Measurements from ENCODE around the gene CDKN2AIP. TPM values are rescaled to one million over a fixed set of nuclear protein-coding genes. Genes with fewer than 3 reads are reported as not detected.
A peak's percentile ranks its signal among the peaks of the same experiment; 100 is the strongest.

Gene CDKN2AIP
- total and polyA plus RNA-seq, 10 of the 15 experiments (the other 5 are each of a cell fraction or from before 2014, with no cell fraction given), result 6.0 to 22.7 (median 15.9) TPM

DNA sequence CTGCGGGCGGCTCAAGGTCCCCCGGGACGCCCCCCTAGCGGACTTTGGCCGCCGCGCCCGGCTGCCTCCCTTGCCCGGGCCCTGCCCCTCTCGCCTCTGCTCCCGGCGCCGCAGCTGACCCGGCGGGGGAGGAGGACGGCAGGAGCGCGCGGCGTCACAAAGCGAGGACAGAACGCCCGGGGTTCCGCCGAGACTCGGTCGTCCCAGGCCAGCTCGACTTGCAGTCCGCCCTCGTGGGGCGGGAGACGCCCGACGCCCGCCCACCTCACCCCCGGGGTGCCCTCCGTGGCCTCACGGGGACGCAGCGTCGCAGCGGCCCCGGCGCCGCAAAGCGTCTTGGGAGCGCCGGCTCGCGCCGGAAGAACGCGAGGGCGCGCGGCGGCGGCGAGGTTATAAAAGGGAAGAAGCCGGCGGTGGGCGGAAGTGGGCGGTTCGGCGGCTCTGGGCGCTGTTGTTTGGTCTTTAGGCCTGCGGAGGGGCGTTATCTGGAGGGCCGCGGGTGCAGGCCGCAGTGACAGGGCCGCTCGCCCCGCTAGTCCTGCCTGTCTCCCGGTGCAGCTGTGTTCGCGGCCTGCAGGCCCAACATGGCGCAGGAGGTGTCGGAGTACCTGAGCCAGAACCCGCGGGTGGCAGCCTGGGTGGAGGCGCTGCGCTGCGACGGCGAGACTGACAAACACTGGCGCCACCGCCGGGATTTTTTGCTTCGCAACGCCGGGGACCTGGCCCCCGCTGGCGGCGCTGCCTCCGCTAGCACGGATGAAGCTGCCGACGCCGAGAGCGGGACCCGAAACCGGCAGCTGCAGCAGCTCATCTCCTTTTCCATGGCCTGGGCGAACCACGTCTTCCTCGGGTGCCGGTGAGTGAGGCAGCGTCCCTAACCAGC is at the start of gene CDKN2AIP (continued):
- no peak for TF ChIP-seq SREBF2 (IDR thresholded peaks at IDR 0.05; ENCODE audit: low read length)
- no peak for TF ChIP-seq RBBP5 (conservative IDR thresholded peaks at IDR 0.05)
- TF ChIP-seq, protein P1, sequence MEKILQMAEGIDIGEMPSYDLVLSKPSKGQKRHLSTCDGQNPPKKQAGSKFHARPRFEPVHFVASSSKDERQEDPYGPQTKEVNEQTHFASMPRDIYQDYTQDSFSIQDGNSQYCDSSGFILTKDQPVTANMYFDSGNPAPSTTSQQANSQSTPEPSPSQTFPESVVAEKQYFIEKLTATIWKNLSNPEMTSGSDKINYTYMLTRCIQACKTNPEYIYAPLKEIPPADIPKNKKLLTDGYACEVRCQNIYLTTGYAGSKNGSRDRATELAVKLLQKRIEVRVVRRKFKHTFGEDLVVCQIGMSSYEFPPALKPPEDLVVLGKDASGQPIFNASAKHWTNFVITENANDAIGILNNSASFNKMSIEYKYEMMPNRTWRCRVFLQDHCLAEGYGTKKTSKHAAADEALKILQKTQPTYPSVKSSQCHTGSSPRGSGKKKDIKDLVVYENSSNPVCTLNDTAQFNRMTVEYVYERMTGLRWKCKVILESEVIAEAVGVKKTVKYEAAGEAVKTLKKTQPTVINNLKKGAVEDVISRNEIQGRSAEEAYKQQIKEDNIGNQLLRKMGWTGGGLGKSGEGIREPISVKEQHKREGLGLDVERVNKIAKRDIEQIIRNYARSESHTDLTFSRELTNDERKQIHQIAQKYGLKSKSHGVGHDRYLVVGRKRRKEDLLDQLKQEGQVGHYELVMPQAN (conservative IDR thresholded peaks at IDR 0.05), result peak; percentile 64
- TF ChIP-seq SMC3 (IDR thresholded peaks at IDR 0.05; ENCODE audit: borderline replicate concordance, low read length), result no peak
- no peak for TF ChIP-seq ZNF622 (IDR thresholded peaks at IDR 0.05)
- TF ChIP-seq TARDBP (IDR thresholded peaks at IDR 0.05; ENCODE audit: borderline replicate concordance), result peak; percentile 21; the same call in 1 of the 2 replicates
- TF ChIP-seq, protein P2, sequence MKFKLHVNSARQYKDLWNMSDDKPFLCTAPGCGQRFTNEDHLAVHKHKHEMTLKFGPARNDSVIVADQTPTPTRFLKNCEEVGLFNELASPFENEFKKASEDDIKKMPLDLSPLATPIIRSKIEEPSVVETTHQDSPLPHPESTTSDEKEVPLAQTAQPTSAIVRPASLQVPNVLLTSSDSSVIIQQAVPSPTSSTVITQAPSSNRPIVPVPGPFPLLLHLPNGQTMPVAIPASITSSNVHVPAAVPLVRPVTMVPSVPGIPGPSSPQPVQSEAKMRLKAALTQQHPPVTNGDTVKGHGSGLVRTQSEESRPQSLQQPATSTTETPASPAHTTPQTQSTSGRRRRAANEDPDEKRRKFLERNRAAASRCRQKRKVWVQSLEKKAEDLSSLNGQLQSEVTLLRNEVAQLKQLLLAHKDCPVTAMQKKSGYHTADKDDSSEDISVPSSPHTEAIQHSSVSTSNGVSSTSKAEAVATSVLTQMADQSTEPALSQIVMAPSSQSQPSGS (IDR thresholded peaks at IDR 0.05; ENCODE audit: low read length), result no peak
- TF ChIP-seq POLR2AphosphoS5 (IDR thresholded peaks at IDR 0.05; ENCODE audit: low read length), result peak; percentile 85
- TF ChIP-seq CBX3 (IDR thresholded peaks at IDR 0.05; ENCODE audit: borderline replicate concordance, low read depth), result no peak
- TF ChIP-seq, protein P3, sequence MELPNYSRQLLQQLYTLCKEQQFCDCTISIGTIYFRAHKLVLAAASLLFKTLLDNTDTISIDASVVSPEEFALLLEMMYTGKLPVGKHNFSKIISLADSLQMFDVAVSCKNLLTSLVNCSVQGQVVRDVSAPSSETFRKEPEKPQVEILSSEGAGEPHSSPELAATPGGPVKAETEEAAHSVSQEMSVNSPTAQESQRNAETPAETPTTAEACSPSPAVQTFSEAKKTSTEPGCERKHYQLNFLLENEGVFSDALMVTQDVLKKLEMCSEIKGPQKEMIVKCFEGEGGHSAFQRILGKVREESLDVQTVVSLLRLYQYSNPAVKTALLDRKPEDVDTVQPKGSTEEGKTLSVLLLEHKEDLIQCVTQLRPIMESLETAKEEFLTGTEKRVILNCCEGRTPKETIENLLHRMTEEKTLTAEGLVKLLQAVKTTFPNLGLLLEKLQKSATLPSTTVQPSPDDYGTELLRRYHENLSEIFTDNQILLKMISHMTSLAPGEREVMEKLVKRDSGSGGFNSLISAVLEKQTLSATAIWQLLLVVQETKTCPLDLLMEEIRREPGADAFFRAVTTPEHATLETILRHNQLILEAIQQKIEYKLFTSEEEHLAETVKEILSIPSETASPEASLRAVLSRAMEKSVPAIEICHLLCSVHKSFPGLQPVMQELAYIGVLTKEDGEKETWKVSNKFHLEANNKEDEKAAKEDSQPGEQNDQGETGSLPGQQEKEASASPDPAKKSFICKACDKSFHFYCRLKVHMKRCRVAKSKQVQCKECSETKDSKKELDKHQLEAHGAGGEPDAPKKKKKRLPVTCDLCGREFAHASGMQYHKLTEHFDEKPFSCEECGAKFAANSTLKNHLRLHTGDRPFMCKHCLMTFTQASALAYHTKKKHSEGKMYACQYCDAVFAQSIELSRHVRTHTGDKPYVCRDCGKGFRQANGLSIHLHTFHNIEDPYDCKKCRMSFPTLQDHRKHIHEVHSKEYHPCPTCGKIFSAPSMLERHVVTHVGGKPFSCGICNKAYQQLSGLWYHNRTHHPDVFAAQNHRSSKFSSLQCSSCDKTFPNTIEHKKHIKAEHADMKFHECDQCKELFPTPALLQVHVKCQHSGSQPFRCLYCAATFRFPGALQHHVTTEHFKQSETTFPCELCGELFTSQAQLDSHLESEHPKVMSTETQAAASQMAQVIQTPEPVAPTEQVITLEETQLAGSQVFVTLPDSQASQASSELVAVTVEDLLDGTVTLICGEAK (IDR thresholded peaks at IDR 0.05; ENCODE audit: borderline replicate concordance), result peak; percentile 65; the same call in 1 of the 2 replicates
- TF ChIP-seq REST (IDR thresholded peaks at IDR 0.05; ENCODE audit: low read depth, low read length), result no peak
- TF ChIP-seq MXI1 (IDR thresholded peaks at IDR 0.05; ENCODE audit: low read depth, low read length), result peak; percentile 13
- TF ChIP-seq SIX5 (IDR thresholded peaks at IDR 0.05; ENCODE audit: low read depth, low read length, severe bottlenecking), result peak; percentile 41
- TF ChIP-seq STAT1 (conservative IDR thresholded peaks at IDR 0.05), result no peak
- no peak; the same call in 1 of the 2 replicates for TF ChIP-seq TCF3 (IDR thresholded peaks at IDR 0.05; ENCODE audit: borderline replicate concordance, insufficient read depth, low read depth, low read length)
- no peak for TF ChIP-seq ZNF207 (IDR thresholded peaks at IDR 0.05; ENCODE audit: borderline replicate concordance)
- no peak for TF ChIP-seq NR2C2 (IDR thresholded peaks at IDR 0.05; ENCODE audit: borderline replicate concordance, control insufficient read depth, insufficient read length, low read depth)
- no peak for TF ChIP-seq IRF4 (IDR thresholded peaks at IDR 0.05; ENCODE audit: low read depth, low read length)
- no peak for TF ChIP-seq SMAD1 (IDR thresholded peaks at IDR 0.05; ENCODE audit: low read depth, partially characterized antibody)

Measured in GM12878 (cell line).